ENCODE measurements around the gene ACY1.

The ACY1 gene

DNA sequence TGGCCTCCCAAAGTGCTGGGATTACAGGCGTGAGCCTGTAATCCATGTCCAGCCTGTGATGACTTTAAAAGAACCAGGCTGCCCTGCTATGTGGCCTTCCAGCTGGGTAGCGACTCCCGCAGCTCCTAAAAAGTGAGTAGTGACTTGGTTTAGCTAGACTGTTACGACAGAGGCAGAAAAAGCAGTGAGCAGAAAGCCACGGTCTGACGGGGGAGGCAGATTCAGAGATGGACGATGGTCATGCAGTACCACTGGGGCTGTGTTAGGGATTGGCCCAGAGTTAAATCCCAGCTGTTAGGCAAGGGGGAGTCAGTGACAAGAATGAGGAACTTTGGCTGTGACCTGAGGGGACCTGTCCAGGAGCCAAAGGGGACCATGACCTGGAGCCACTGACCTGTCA lies 15.4 kb downstream of the ACY1 start:
- Histone ChIP-seq H3K9ac (ENCODE audit: low read length) (no peak overlapping the region), H4K20me1 (ENCODE audit: insufficient read depth, low read length) (no peaks in the 10 kb centered on the region), H3K4me1 (ENCODE audit: low read length) (peaks cover 8% of the 10 kb centered on the region), H3K4me3 (ENCODE audit: low read length) (no peak overlapping the region), H3K79me2 (ENCODE audit: low read length) (peaks cover 19% of the 10 kb centered on the region), H3K27ac (ENCODE audit: low read length) (no peak overlapping the region), H3K4me2 (ENCODE audit: low read depth, low read length) (no peak overlapping the region), H3K27me3 (replicated peaks; ENCODE audit: insufficient read depth, low read length) (peaks cover 12% of the 10 kb centered on the region; the same call in 1 of the 2 replicates), H2AFZ (ENCODE audit: low read length) (no peak overlapping the region), H3K9me3 (replicated peaks; ENCODE audit: insufficient read depth, low read length) (no peaks in the 10 kb centered on the region), H3F3A (ENCODE audit: insufficient read depth, low read length) (peaks cover 16% of the 10 kb centered on the region), H3K9me2 (replicated peaks; ENCODE audit: insufficient read depth, low read length) (no peaks in the 10 kb centered on the region), H3K36me3 (replicated peaks; ENCODE audit: insufficient read depth, low read length) (peaks cover 10% of the 10 kb centered on the region; the same call in 1 of the 2 replicates)
- no peak for DNase-seq
- TF ChIP-seq EZH2phosphoT487 (IDR thresholded peaks at IDR 0.05; ENCODE audit: low read length): no peak
- TF ChIP-seq, protein P1, sequence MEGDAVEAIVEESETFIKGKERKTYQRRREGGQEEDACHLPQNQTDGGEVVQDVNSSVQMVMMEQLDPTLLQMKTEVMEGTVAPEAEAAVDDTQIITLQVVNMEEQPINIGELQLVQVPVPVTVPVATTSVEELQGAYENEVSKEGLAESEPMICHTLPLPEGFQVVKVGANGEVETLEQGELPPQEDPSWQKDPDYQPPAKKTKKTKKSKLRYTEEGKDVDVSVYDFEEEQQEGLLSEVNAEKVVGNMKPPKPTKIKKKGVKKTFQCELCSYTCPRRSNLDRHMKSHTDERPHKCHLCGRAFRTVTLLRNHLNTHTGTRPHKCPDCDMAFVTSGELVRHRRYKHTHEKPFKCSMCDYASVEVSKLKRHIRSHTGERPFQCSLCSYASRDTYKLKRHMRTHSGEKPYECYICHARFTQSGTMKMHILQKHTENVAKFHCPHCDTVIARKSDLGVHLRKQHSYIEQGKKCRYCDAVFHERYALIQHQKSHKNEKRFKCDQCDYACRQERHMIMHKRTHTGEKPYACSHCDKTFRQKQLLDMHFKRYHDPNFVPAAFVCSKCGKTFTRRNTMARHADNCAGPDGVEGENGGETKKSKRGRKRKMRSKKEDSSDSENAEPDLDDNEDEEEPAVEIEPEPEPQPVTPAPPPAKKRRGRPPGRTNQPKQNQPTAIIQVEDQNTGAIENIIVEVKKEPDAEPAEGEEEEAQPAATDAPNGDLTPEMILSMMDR (IDR thresholded peaks at IDR 0.05; ENCODE audit: low read length): no peak
- no peak for TF ChIP-seq EZH2 (optimal IDR thresholded peaks at IDR 0.05; ENCODE audit: low read depth, low read length)

DNA sequence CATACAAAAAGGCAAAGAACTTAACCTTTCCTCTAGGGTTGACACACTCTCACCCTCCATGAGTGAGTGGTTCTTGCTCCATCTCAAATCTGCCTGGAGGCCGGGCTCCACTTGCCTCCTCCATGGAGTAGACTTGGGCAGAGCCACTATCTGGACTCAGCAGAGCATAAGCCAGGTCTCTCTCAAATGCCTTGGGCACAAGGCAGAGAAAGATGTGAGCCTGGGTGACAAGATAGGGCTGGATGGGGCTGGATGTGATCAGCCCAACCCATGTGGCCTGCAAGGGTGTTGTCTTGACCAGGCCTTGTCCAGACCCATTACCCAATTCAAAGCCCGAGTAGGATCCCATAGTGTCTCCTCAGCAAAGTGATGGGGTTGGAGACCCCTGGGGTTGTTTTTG lies 16.5 kb downstream of the ACY1 start:
- no peak overlapping the region for H2AFZ ChIP-seq (ENCODE audit: low read length)
- peaks cover 9% of the 10 kb centered on the region for H3K79me2 ChIP-seq (ENCODE audit: low read length)
- no peaks in the 10 kb centered on the region for H4K20me1 ChIP-seq (ENCODE audit: insufficient read depth, low read length)
- TF ChIP-seq, protein P1 (IDR thresholded peaks at IDR 0.05; ENCODE audit: low read length): no peak
- TF ChIP-seq EZH2phosphoT487 (IDR thresholded peaks at IDR 0.05; ENCODE audit: low read length): no peak
- TF ChIP-seq EZH2 (optimal IDR thresholded peaks at IDR 0.05; ENCODE audit: low read depth, low read length): no peak
- H3K4me3 ChIP-seq (ENCODE audit: low read length): no peak overlapping the region
- no peak overlapping the region for H3K27ac ChIP-seq (ENCODE audit: low read length)
- peaks cover 6% of the 10 kb centered on the region for H3F3A ChIP-seq (ENCODE audit: insufficient read depth, low read length)
- no peak for DNase-seq
- 0 out of 2 replicates have a peak, but pooled peaks cover under 1% of the 10 kb centered on the region for H3K36me3 ChIP-seq (replicated peaks; ENCODE audit: insufficient read depth, low read length)
- H3K4me1 ChIP-seq (ENCODE audit: low read length): 0 out of 2 replicates have a peak, but pooled peaks cover under 1% of the 10 kb centered on the region
- H3K27me3 ChIP-seq (replicated peaks; ENCODE audit: insufficient read depth, low read length): peaks cover 12% of the 10 kb centered on the region; the same call in 1 of the 2 replicates
- no peak overlapping the region for H3K9ac ChIP-seq (ENCODE audit: low read length)
- H3K9me2 ChIP-seq (replicated peaks; ENCODE audit: insufficient read depth, low read length): no peaks in the 10 kb centered on the region
- no peaks in the 10 kb centered on the region for H3K9me3 ChIP-seq (replicated peaks; ENCODE audit: insufficient read depth, low read length)
- no peak overlapping the region for H3K4me2 ChIP-seq (ENCODE audit: low read depth, low read length)

DNA sequence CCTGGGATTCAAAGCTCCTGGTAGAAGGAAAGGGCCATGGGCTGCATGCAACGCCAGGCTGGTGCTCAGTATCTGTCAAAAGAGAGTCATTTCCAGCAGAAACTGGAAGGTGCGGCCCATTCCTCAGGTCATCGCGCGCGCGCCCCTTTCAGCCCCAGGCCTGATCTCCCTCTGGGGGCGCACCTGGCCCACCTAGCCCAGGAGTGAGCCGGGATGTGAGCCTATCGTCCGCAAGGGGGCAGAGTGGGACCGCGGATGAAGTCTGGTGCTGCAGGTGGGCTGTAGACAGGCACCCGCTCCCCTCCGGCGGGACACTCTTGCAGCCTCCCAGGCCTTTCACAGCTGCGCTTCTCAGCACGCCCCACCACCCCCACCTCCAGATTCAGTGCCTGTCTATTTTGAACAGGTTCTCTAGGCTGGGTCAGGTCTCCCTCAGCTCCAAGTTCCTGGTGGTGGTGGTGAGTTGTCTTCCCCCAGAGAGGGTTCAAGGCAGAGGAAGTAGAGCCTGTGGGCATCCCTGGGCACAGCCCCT lies 18.2 kb downstream of the ACY1 start:
- H2AFZ ChIP-seq (ENCODE audit: low read length): peak overlapping the region; percentile 40
- H4K20me1 ChIP-seq (ENCODE audit: insufficient read depth, low read length): no peaks in the 10 kb centered on the region
- peaks cover 12% of the 10 kb centered on the region; the same call in 1 of the 2 replicates for H3K27me3 ChIP-seq (replicated peaks; ENCODE audit: insufficient read depth, low read length)
- H3K79me2 ChIP-seq (ENCODE audit: low read length): no peaks in the 10 kb centered on the region
- no peaks in the 10 kb centered on the region for H3F3A ChIP-seq (ENCODE audit: insufficient read depth, low read length)
- TF ChIP-seq EZH2 (optimal IDR thresholded peaks at IDR 0.05; ENCODE audit: low read depth, low read length) (no peak), EZH2phosphoT487 (IDR thresholded peaks at IDR 0.05; ENCODE audit: low read length) (no peak)
- TF ChIP-seq, protein P1 (IDR thresholded peaks at IDR 0.05; ENCODE audit: low read length): peak; percentile 99
- H3K9me2 ChIP-seq (replicated peaks; ENCODE audit: insufficient read depth, low read length): no peaks in the 10 kb centered on the region
- H3K36me3 ChIP-seq (replicated peaks; ENCODE audit: insufficient read depth, low read length): no peaks in the 10 kb centered on the region
- no peak overlapping the region for H3K9ac ChIP-seq (ENCODE audit: low read length)
- H3K9me3 ChIP-seq (replicated peaks; ENCODE audit: insufficient read depth, low read length): no peaks in the 10 kb centered on the region
- H3K4me1 ChIP-seq (ENCODE audit: low read length): no peaks in the 10 kb centered on the region
- no peak overlapping the region for H3K27ac ChIP-seq (ENCODE audit: low read length)
- peak; percentile 78 for DNase-seq
- H3K4me3 ChIP-seq (ENCODE audit: low read length): no peak overlapping the region; the same call in 1 of the 2 replicates
- peak overlapping the region; percentile 59 for H3K4me2 ChIP-seq (ENCODE audit: low read depth, low read length)

Measured in MM.1S (cell line).